ENCODE results near the gene TALDO1.

GRCh38 chr11:725624-726202, 21.6 kb upstream of the TALDO1 start:
- TF ChIP-seq CTCF (IDR thresholded peaks at IDR 0.05; ENCODE audit: low read depth, low read length, missing input control), result no peak
- no peak for TF ChIP-seq MAX (IDR thresholded peaks at IDR 0.05)
- no peak for TF ChIP-seq YY1 (IDR thresholded peaks at IDR 0.05)
- no peak for TF ChIP-seq TAF1 (conservative IDR thresholded peaks at IDR 0.05)
- no peak for TF ChIP-seq GABPA (IDR thresholded peaks at IDR 0.05 in 1 of 2, conservative IDR thresholded peaks at IDR 0.05 in 1 of 2)
- no peak for TF ChIP-seq ATF3 (IDR thresholded peaks at IDR 0.05)
- TF ChIP-seq FOXA2 (IDR thresholded peaks at IDR 0.05), result no peak
